HG03571 (cell line): ENCODE data around the gene SNORC.
A peak's percentile ranks its signal among the peaks of the same experiment; 100 is the strongest.
"Not testable (repeated sequence)": the region's sequence is repeated elsewhere in the genome, so short reads cannot be mapped to it uniquely, and the experiment has no call there.

Source experiments
- ATAC-seq: cut with Tn5 transposase; IDR thresholded peaks from one replicate; pipeline ENCODE4 v1.9.1; 2021; ENCODE audit not compliant: unreplicated experiment

SNORC gene

GRCh38 chr2:232870018-232870765, at the start of gene SNORC:
TSS of gene SNORC (plus strand) at chr2:232870264. CDS start at chr2:232870342, 78 bp downstream.
- ATAC-seq: no peak

DNA sequence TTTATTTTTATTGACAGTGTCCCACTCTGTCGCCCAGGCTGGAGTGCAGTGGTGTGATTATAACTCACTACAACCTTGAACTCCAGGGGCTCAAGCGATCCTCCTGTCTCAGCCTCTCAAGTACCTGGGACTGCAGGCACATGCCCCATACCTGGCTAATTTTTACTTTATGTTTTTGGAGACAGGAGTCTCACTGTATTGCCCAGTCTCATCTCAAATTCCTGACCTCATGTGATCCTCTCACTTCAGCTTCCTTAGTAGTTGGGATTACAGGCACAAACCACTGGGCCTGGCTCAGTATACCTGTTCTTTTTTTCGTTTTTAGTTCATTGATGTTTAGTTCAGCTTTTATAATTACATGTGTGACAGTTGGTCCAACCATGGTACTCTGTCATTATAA, 40.1 kb upstream of the SNORC start:
- no peak for ATAC-seq

GRCh38 chr2:232831496-232831895, 38.6 kb upstream of the SNORC start:
- no peak for ATAC-seq

DNA sequence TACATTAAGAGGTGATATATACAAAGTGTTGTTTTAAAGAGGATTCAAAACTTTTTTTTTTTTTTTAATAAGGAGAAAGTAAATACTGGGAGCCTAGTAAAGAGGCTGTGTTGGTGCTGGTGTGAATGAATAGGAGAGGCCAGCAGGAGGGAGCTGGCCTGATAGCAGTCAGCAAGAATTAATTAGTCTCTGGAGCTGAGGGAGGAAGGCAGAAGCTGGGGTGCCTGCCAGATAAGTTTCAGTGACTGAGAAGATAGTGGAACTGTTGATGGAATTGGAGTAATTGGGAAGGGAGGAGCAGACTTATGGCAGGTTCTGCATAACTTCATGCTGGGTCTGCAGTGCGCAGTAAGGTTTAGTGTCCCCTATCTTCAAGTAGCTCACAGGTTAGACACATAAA, 36.2 kb upstream of the SNORC start:
- no peak for ATAC-seq

DNA sequence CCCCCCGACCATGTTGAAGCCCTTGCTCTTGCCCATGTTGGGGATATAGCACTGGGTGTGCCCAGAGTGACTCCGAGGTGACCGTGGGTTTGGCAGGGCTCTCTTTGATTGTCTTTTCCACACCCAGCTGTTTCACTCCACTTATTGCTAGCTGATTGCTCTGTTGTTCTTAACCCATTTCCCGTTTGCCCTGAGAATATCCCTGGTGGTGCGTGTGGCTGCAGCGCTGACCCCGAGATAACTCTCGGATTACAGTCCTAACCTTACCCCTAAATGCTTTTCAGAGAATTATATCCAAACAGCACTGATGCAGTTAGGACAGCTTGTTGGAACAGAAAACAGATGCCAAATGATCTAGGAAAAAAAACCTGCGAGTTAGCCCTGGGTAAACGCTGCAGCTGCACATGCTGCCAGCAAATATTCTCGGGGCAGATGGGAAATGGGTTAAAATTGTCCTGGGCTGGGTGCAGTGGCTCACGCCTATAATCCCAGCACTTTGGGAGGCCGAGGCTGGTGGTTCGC, 34.3 kb upstream of the SNORC start:
- no peak for ATAC-seq

- no peak for ATAC-seq
Observed at GRCh38 chr2:232836934-232837333, 33.1 kb upstream of the SNORC start.

- ATAC-seq: peak; percentile 89
Observed at GRCh38 chr2:232838406-232838874, 31.6 kb upstream of the SNORC start.

DNA sequence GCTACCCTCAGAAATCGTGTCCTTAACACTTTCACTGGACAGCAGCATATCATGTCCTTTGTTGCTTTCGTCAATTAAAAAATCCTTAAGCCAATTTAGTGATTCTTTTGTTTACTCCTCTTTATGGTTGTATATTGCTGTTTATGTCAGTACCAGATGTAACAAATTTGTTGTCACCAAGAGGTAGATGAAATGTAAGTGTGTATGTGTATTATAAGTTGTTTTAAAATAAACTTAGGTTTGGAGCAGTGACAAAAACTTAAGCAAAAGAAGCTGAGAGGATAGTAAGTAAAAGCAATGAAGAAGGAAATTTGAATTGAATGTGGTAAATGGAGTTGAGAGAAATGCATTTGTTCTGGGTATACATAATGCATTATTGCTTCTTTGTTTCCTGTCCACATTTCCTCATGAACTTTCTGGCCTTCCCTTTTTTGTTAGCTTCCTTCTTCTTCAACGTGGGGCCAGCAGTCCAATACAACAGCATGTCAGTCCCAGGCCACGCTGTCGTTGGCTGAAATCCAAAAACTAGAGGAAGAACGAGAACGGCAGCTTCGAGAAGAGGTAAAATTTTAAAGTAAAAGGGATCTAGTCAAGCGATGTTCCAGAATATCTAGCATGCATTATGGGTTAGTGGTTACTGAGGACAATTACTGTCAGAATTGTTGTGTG, 30.5 kb upstream of the SNORC start:
- no peak for ATAC-seq

DNA sequence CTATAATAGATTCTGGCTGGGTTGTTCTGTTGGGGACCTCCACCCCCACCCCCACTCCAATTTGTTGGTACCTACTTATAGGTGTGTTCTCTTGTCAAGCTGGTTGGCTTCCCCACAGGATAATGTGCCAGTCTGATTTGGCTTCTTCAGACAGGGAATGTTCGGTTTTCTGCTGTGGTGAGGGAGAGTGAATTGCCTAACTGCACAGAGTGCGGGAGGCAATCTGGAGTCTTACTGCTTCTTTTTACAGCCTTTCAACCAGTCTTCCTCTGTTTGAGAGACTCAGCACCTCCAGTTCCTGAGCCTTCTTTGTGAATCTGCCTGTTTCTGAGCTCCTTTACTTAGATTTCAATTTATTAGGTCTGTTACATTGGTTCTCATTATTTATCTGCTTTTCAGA, 27.4 kb upstream of the SNORC start:
- no peak for ATAC-seq

DNA sequence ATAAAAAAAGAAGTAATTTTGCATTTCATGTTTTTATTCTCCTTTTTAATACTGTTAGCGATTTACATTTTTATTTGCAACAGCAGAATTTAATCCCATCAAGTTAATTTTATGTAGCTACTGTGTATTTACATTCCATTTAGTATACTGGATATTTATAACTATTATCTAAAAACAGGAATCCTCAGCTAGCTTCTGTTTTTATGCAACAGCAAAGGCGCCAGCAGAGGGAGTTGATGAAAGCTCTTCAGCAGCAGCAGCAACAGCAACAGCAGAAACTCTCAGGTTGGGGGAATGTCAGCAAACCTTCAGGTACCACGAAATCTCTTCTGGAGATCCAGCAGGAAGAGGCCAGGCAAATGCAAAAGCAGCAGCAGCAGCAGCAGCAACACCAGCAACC, 26.2 kb upstream of the SNORC start:
- ATAC-seq: no peak

GRCh38 chr2:232846055-232846454, 24.0 kb upstream of the SNORC start:
- ATAC-seq: no peak

DNA sequence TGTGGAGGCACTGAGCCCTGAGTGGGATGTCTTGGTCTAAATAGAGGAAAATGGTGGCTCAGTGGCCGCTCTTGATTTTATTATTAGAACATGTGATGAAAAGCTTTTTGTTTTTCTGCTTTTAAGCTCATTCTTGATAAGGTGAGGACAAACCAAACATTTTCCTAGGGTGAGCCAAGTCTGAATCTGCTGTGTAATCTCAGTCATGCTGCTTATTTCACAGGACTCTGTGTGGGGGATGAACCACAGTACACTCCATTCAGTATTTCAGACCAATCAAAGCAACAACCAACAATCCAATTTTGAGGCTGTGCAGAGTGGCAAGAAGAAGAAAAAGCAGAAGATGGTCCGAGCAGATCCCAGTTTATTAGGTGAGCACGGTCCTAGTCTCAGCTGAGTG, 20.0 kb upstream of the SNORC start:
- ATAC-seq: no peak

- ATAC-seq: not testable (repeated sequence)
Observed at GRCh38 chr2:232852081-232852480, 18.0 kb upstream of the SNORC start.

- ATAC-seq: no peak
Observed at GRCh38 chr2:232852676-232853075, 17.4 kb upstream of the SNORC start.

DNA sequence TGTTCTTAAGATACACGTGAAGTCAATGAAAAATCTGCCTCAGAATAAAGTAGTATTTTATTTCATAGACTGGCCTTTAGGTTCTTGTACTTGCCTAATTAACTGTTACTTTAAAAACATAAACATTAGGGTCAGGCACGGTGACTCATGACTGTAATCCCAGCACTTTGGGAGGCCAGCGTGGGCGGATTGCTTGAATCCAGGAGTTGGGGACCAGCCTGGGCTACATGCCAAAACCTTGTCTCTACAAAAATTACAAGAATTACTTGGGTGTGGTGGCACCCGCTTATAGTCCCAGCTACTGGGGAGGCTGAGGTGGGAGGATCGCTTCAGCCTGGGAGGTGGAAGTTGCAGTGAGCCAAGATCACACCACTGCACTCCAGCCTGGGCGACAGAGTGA, 16.0 kb upstream of the SNORC start:
- no peak for ATAC-seq

- ATAC-seq: no peak
Observed at GRCh38 chr2:232857158-232857563, 12.9 kb upstream of the SNORC start.

DNA sequence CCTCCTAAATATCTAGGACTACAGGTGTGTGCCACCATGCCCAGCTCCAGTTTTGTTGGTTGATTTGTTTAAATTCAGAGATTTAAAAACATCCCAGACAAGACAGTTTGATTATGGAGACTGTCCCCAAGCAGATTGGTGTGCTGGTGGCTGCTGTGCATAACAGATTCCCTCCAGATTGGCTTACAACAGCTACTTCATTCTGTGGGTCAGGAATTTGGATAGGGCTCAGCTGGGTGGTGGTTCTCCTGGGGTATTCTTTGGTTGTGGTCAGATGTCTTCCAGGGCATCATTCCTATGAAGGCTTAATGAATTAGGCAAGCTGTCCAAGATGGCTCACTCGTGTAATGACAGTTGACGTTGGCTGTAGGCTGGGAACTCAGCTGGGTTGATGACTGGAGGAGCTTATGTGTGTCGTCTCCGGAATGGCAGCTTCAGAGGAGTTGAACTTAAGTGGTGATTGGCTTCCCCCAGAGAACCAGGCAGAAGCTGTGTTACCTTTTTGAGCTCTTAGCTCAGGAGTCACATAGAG, 10.6 kb upstream of the SNORC start:
- no peak for ATAC-seq

GRCh38 chr2:232860593-232861241, 9.3 kb upstream of the SNORC start:
- ATAC-seq: no peak

DNA sequence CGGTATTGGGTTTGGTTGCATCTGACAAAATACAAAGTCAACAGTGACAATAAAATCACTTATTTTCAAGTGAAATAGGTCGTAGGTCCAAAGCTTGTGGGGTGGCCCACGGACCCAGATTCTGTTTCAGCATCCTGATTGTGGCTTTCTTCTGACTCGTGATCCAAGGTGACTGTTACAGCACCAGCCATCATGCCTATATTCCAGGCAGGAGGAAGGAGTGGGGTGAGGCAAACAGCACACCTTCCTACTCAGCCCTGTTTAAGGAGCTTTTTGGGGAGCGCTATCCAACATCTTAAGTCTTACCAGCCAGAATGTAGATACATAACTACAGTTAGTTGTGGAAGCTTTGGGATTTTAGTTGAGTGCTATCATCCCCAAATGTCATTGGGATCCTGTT, 8.7 kb upstream of the SNORC start:
- no peak for ATAC-seq

DNA sequence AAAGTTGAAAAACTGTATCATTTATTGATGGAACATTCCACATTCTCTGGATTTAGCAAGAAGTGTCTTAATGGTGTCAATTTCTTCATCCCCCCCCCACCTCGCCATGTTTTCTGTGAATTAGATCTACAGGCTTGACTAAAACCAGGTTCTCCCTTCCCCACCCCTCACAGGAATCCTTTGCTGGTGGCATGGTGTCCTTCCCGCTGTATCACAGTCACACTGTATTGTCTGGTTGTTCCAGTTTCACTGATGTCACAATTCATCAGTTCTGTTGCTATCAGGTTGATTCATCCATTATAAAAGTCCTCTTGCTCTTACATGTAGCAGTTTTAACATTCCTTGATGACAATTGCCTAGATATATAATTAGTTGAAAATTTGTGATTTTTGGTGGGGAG, 6.1 kb upstream of the SNORC start:
- no peak for ATAC-seq

- no peak for ATAC-seq
Observed at GRCh38 chr2:232865165-232865564, 4.9 kb upstream of the SNORC start.

DNA sequence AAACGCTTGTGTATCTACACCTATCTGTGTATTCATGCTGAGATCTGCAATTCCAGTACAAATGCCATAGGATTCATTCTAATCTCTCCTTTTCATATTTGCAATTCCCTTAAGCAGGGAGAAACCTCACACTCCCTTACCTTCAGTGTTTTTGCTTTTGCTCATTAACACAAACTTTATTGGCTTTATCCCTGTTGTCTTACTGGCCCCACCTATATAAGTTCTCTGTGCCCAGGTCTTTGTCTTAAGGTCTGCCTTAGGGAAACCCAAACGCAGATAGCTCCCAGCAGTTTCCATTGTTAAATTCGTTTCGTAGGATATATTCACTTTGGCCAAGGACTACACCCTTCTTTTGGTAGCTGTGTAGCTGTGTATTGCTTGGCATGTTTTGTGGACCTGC, 4.0 kb upstream of the SNORC start:
- no peak for ATAC-seq
